Karpas-422 (cell line): ENCODE data around the gene TMEM69. TPM values are rescaled to one million over a fixed set of nuclear protein-coding genes. Genes with fewer than 3 reads are reported as not detected.
"Not testable (repeated sequence)": the region's sequence is repeated elsewhere in the genome, so short reads cannot be mapped to it uniquely, and the experiment has no call there.

Experiments
- DNase-seq: peaks from one replicate; pipeline ENCODE4 v3.0.0-alpha.2; 2015
- H2AFZ ChIP-seq: fragments of 200-600 bp; sonication (generic); 2 replicates; pipeline ENCODE4 v1.6.1; 2014; ENCODE audit warnings: antibody characterized with exemption, low read length, mixed read lengths
- H3K27ac ChIP-seq: fragments of 200-600 bp; sonication (generic); 2 replicates; pipeline ENCODE4 v1.5.1; 2014; ENCODE audit warnings: mild to moderate bottlenecking, low read length, moderate library complexity
- H3K27me3 ChIP-seq: fragments of 200-600 bp; sonication (generic); 2 replicates; pipeline ENCODE4 v1.6.1; 2014; ENCODE audit warnings: low read length, mixed read lengths
- H3K36me3 ChIP-seq: fragments of 200-600 bp; sonication (generic); 2 replicates; pipeline ENCODE4 v1.6.1; 2014; ENCODE audit warnings: low read length, mixed read lengths; ENCODE audit not compliant: insufficient read depth
- H3K4me1 ChIP-seq: fragments of 200-600 bp; sonication (generic); 2 replicates; pipeline ENCODE4 v1.6.1; 2014; ENCODE audit warnings: mild to moderate bottlenecking, low read length, mixed read lengths
- H3K4me2 ChIP-seq: fragments of 200-600 bp; sonication (generic); 2 replicates; pipeline ENCODE4 v1.6.1; 2014; ENCODE audit warnings: low read length, low read depth, mild to moderate bottlenecking; ENCODE audit not compliant: poor library complexity, severe bottlenecking
- H3K4me3 ChIP-seq: fragments of 200-600 bp; sonication (generic); 2 replicates; pipeline ENCODE4 v1.5.1; 2014; ENCODE audit warnings: mild to moderate bottlenecking, antibody characterized with exemption, low read length, mixed read lengths
- H3K79me2 ChIP-seq: fragments of 200-600 bp; sonication (generic); 2 replicates; pipeline ENCODE4 v1.6.1; 2014; ENCODE audit warnings: mild to moderate bottlenecking, low read length, mixed read lengths
- H3K9ac ChIP-seq: fragments of 200-600 bp; sonication (generic); 2 replicates; pipeline ENCODE4 v1.6.0; 2014; ENCODE audit warnings: low read length
- H3K9me2 ChIP-seq: fragments of 200-600 bp; sonication (generic), shearing (Covaris generic); replicated peaks from 2 replicates; pipeline ENCODE4 v1.6.0; 2014; ENCODE audit warnings: mild to moderate bottlenecking, low read length, moderate library complexity; ENCODE audit not compliant: insufficient read depth
- H3K9me3 ChIP-seq: fragments of 300-700, 200-600 bp; sonication (generic); 2 replicates; pipeline ENCODE4 v1.6.1; 2014; ENCODE audit warnings: low read length, mixed read lengths
- H4K20me1 ChIP-seq: fragments of 200-600 bp; sonication (generic); 2 replicates; pipeline ENCODE4 v1.6.1; 2014; ENCODE audit warnings: mild to moderate bottlenecking, antibody characterized with exemption, low read length, low read depth; ENCODE audit not compliant: insufficient read depth
- total RNA-seq: library from RNA; depleted of rRNA; stranded (reverse); fragments of >200 nt; shearing (Covaris generic); gene quantifications from 2 replicates; pipeline ENCODE4 v1.2.3, GENCODE V29; 2014; ENCODE audit warnings: low replicate concordance; rRNA removed

The TMEM69 gene
- total RNA-seq, 1 experiment from 2014 or later, result 86.1 TPM

- H3K9me3 ChIP-seq, H3K9me2 ChIP-seq, DNase-seq, H3K27ac ChIP-seq, H3K27me3 ChIP-seq, H3K9ac ChIP-seq, H3K4me2 ChIP-seq, H3K36me3 ChIP-seq, H3K79me2 ChIP-seq, H4K20me1 ChIP-seq, H2AFZ ChIP-seq, H3K4me3 ChIP-seq: not testable (repeated sequence)
- H3K4me1 ChIP-seq, result peaks cover 11% of the 10 kb centered on the region
Measured at GRCh38 chr1:45726007-45726406, 38.0 kb downstream of the TMEM69 start.

- H3K9me2 ChIP-seq, result no peaks in the 10 kb centered on the region
- peak overlapping the region; percentile 16; the same call in 1 of the 2 replicates for H3K27ac ChIP-seq
- H3K4me3 ChIP-seq, result no peak overlapping the region
- H4K20me1 ChIP-seq, result no peaks in the 10 kb centered on the region
- H3K4me2 ChIP-seq, result no peak overlapping the region
- no peaks in the 10 kb centered on the region for H3K79me2 ChIP-seq
- no peaks in the 10 kb centered on the region for H3K9me3 ChIP-seq
- no peak for DNase-seq
- 0 out of 2 replicates have a peak overlapping the region, but pooled peaks have one; percentile 24 for H2AFZ ChIP-seq
- peaks cover 12% of the 10 kb centered on the region for H3K4me1 ChIP-seq
- H3K27me3 ChIP-seq, result no peaks in the 10 kb centered on the region
- no peaks in the 10 kb centered on the region for H3K36me3 ChIP-seq
- H3K9ac ChIP-seq, result no peak overlapping the region
Measured at GRCh38 chr1:45730075-45730779, 42.2 kb downstream of the TMEM69 start.

GRCh38 chr1:45730780-45731319 lies 42.9 kb downstream of the TMEM69 start:
- no peaks in the 10 kb centered on the region for H3K79me2 ChIP-seq
- DNase-seq, result no peak
- no peaks in the 10 kb centered on the region for H3K9me3 ChIP-seq
- no peak overlapping the region for H3K4me2 ChIP-seq
- H2AFZ ChIP-seq, result 0 out of 2 replicates have a peak overlapping the region, but pooled peaks have one; percentile 24
- peak overlapping the region; percentile 16; the same call in 1 of the 2 replicates for H3K27ac ChIP-seq
- H3K4me1 ChIP-seq, result peaks cover 12% of the 10 kb centered on the region
- H3K9me2 ChIP-seq, result no peaks in the 10 kb centered on the region
- H3K27me3 ChIP-seq, result no peaks in the 10 kb centered on the region
- no peak overlapping the region for H3K4me3 ChIP-seq
- no peak overlapping the region for H3K9ac ChIP-seq
- H4K20me1 ChIP-seq, result no peaks in the 10 kb centered on the region
- no peaks in the 10 kb centered on the region for H3K36me3 ChIP-seq

GRCh38 chr1:45739137-45739536 lies 51.2 kb downstream of the TMEM69 start:
- Histone ChIP-seq H2AFZ (no peak overlapping the region), H3K36me3 (peaks cover 9% of the 10 kb centered on the region), H3K4me2 (no peak overlapping the region), H3K79me2 (peaks cover 3% of the 10 kb centered on the region; the same call in 1 of the 2 replicates), H3K9me2 (no peaks in the 10 kb centered on the region), H3K27ac (no peak overlapping the region), H3K27me3 (no peaks in the 10 kb centered on the region), H3K4me3 (no peak overlapping the region), H3K9me3 (no peaks in the 10 kb centered on the region), H3K4me1 (no peaks in the 10 kb centered on the region), H4K20me1 (no peaks in the 10 kb centered on the region), H3K9ac (no peak overlapping the region)
- DNase-seq, result no peak

GRCh38 chr1:45739641-45740156 lies 51.7 kb downstream of the TMEM69 start:
- not testable (repeated sequence) for DNase-seq, H3K4me1 ChIP-seq, H3K9me2 ChIP-seq, H4K20me1 ChIP-seq, H3K9ac ChIP-seq, H2AFZ ChIP-seq, H3K27ac ChIP-seq, H3K9me3 ChIP-seq, H3K27me3 ChIP-seq, H3K4me3 ChIP-seq, H3K79me2 ChIP-seq, H3K36me3 ChIP-seq, H3K4me2 ChIP-seq

Other genes starting within 250 kb of the TMEM69 start
- gene TESK2, start 197.0 kb upstream of the TMEM69 start, total RNA-seq, result 1.3 and 1.5 TPM in 2 replicates
- 5.8 and 9.0 TPM in 2 replicates for gene CCDC163, start 188.1 kb upstream of the TMEM69 start, total RNA-seq
- 5.5 and 13.8 TPM in 2 replicates for gene MMACHC, start 187.9 kb upstream of the TMEM69 start, total RNA-seq
- 289 and 397 TPM in 2 replicates for gene PRDX1, start 166.3 kb upstream of the TMEM69 start, total RNA-seq
- gene AKR1A1, start 137.4 kb upstream of the TMEM69 start, total RNA-seq, result 79.0 and 120 TPM in 2 replicates
- gene NASP, start 104.1 kb upstream of the TMEM69 start, total RNA-seq, result 61.8 and 88.1 TPM in 2 replicates
- gene CCDC17, start 64.1 kb upstream of the TMEM69 start, total RNA-seq, result 1.6 and 4.1 TPM in 2 replicates
- 95.8 and 98.0 TPM in 2 replicates for gene GPBP1L1, start 1.6 kb upstream of the TMEM69 start, total RNA-seq
- 5.3 and 8.2 TPM in 2 replicates for gene IPP, start 62.5 kb downstream of the TMEM69 start, total RNA-seq
- 49.5 and 52.8 TPM in 2 replicates for gene MAST2, start 115.4 kb downstream of the TMEM69 start, total RNA-seq